NK-92 (cell line): Measurements from ENCODE around the gene PSME1.

ENCODE experiments used
- DNase-seq: peaks from one replicate; lab custom pipeline; 2025; ENCODE audit not compliant: unreplicated experiment; lab: John Stamatoyannopoulos, UW

Gene PSME1

GRCh38 chr14:24186831-24187538, 51.0 kb downstream of the PSME1 start:
- DNase-seq: no peak

- DNase-seq: no peak
These were observed 51.5 kb downstream of the PSME1 start for GRCh38 chr14:24187539-24187915.
